DOHH2 (cell line): Measurements from ENCODE around the gene FGGY.

Experiments used
- H3F3A ChIP-seq: fragments of 200-600 bp; sonication (generic), shearing (Covaris generic); 2 replicates; pipeline ENCODE4 v1.6.0; 2016; ENCODE audit warnings: antibody characterized with exemption, mild to moderate bottlenecking; ENCODE audit not compliant: control insufficient read depth, insufficient read depth
- H3K27ac ChIP-seq: fragments of 200-600 bp; sonication (generic); 2 replicates; pipeline ENCODE4 v1.5.1; 2014; ENCODE audit warnings: low read depth, mild to moderate bottlenecking, low read length, moderate library complexity
- H3K27me3 ChIP-seq: fragments of 200-600 bp; sonication (generic); 2 replicates; pipeline ENCODE4 v1.6.1; 2014; ENCODE audit warnings: mild to moderate bottlenecking, low read length, mixed read lengths; ENCODE audit not compliant: control insufficient read depth
- H3K36me3 ChIP-seq: fragments of 200-600 bp; sonication (generic); 2 replicates; pipeline ENCODE4 v1.6.1; 2014; ENCODE audit warnings: mild to moderate bottlenecking, low read length, moderate library complexity, mixed read lengths; ENCODE audit not compliant: control insufficient read depth
- H3K4me1 ChIP-seq: fragments of 200-600 bp; sonication (generic); 2 replicates; pipeline ENCODE4 v1.6.1; 2014; ENCODE audit warnings: mild to moderate bottlenecking, low read length, mixed read lengths; ENCODE audit not compliant: control insufficient read depth
- H3K4me2 ChIP-seq: fragments of 200-600 bp; sonication (generic); 2 replicates; pipeline ENCODE4 v1.6.0; 2014; ENCODE audit warnings: mild to moderate bottlenecking, low read length, moderate library complexity
- H3K4me3 ChIP-seq: fragments of 200-600 bp; sonication (generic); 2 replicates; pipeline ENCODE4 v1.5.1; 2014; ENCODE audit warnings: mild to moderate bottlenecking, low read length, mixed read lengths
- H3K79me2 ChIP-seq: fragments of 200-600 bp; sonication (generic); 2 replicates; pipeline ENCODE4 v1.6.1; 2014; ENCODE audit warnings: mild to moderate bottlenecking, low read length, mixed read lengths; ENCODE audit not compliant: control insufficient read depth
- H3K9me2 ChIP-seq: fragments of 200-600 bp; sonication (generic); replicated peaks from 2 replicates; pipeline ENCODE4 v1.6.1; 2014; ENCODE audit warnings: mild to moderate bottlenecking, low read length, mixed read lengths; ENCODE audit not compliant: control insufficient read depth
- H3K9me3 ChIP-seq: fragments of 200-600 bp; sonication (generic); 2 replicates; pipeline ENCODE4 v1.6.1; 2014; ENCODE audit warnings: antibody characterized with exemption, low read length, mixed read lengths; ENCODE audit not compliant: control insufficient read depth, insufficient read depth
- H4K20me1 ChIP-seq: fragments of 200-600 bp; sonication (generic); 2 replicates; pipeline ENCODE4 v1.6.0; 2014; ENCODE audit warnings: low read depth, mild to moderate bottlenecking, antibody characterized with exemption, low read length, moderate library complexity; ENCODE audit not compliant: control insufficient read depth, insufficient read depth
- EZH2phosphoT487 ChIP-seq: fragments of 200-600 bp; sonication (generic); IDR thresholded peaks from 2 replicates; pipeline ENCODE4 v1.6.1; 2017; ENCODE audit warnings: borderline replicate concordance, mild to moderate bottlenecking, antibody characterized with exemption, low read length, moderate library complexity, mixed read lengths
- TF ChIP-seq, protein P1 (sequence below): fragments of 200-600 bp; sonication (generic); IDR thresholded peaks from one replicate; pipeline ENCODE4 v1.5.1; 2014; ENCODE audit warnings: antibody characterized with exemption, mild to moderate bottlenecking, low read depth, low read length; ENCODE audit not compliant: poor library complexity, severe bottlenecking

Gene FGGY

DNA sequence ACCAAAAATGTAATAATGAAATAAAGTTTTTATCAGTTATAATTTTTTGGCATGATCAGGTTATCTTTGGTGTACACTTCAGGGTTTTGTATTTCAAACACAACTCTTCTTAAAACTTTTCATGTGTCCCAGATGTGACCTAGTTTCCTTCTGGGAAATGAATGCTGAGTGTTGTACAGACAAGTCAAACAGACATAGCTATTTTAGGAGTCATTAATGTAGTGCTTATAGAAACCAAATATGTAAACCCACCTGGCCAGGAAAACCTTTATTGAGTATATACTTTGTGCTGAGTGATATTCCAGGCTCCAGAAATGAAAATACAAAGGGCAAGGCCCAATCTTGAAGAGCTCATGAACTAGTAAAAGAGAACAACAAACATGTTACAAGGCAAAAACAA lies 491.9 kb downstream of the FGGY start:
- Histone ChIP-seq H4K20me1 (no peaks in the 10 kb centered on the region), H3K27me3 (no peaks in the 10 kb centered on the region), H3F3A (no peaks in the 10 kb centered on the region), H3K9me3 (no peaks in the 10 kb centered on the region; the same call in 1 of the 2 replicates), H3K9me2 (no peaks in the 10 kb centered on the region), H3K79me2 (no peaks in the 10 kb centered on the region), H3K27ac (no peak overlapping the region), H3K4me1 (no peaks in the 10 kb centered on the region), H3K4me3 (no peak overlapping the region), H3K36me3 (no peaks in the 10 kb centered on the region), H3K4me2 (no peak overlapping the region)
- TF ChIP-seq EZH2phosphoT487 = no peak
- TF ChIP-seq, protein P1, sequence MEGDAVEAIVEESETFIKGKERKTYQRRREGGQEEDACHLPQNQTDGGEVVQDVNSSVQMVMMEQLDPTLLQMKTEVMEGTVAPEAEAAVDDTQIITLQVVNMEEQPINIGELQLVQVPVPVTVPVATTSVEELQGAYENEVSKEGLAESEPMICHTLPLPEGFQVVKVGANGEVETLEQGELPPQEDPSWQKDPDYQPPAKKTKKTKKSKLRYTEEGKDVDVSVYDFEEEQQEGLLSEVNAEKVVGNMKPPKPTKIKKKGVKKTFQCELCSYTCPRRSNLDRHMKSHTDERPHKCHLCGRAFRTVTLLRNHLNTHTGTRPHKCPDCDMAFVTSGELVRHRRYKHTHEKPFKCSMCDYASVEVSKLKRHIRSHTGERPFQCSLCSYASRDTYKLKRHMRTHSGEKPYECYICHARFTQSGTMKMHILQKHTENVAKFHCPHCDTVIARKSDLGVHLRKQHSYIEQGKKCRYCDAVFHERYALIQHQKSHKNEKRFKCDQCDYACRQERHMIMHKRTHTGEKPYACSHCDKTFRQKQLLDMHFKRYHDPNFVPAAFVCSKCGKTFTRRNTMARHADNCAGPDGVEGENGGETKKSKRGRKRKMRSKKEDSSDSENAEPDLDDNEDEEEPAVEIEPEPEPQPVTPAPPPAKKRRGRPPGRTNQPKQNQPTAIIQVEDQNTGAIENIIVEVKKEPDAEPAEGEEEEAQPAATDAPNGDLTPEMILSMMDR = no peak

DNA sequence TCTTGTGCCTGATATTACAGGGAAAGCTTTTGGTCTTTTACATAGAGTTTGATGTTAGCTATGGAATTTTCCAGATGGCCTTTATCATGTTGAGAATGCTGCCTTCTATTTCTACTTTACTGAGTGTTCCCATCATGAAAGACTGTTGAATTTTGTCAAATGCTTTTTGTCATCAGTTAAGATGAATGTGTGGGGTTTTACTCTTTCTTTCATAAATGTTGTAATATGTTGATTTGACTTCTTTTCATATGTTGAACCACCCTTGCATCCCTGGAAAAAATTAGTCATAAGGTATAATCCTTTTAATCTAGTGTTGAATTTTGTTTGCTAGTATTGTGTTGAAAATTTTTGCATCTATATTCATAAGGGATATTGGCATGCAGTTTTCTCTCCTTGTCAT lies 501.7 kb downstream of the FGGY start:
- no peaks in the 10 kb centered on the region for H3F3A ChIP-seq
- no peak overlapping the region for H3K27ac ChIP-seq
- H3K4me2 ChIP-seq = no peak overlapping the region
- H3K4me3 ChIP-seq = no peak overlapping the region
- no peaks in the 10 kb centered on the region for H3K9me3 ChIP-seq
- no peaks in the 10 kb centered on the region for H3K79me2 ChIP-seq
- H3K9me2 ChIP-seq = no peaks in the 10 kb centered on the region
- H3K27me3 ChIP-seq = no peaks in the 10 kb centered on the region
- no peaks in the 10 kb centered on the region for H3K4me1 ChIP-seq
- H3K36me3 ChIP-seq = no peaks in the 10 kb centered on the region
- H4K20me1 ChIP-seq = no peaks in the 10 kb centered on the region
- TF ChIP-seq, protein P1 = no peak
- TF ChIP-seq EZH2phosphoT487 = no peak

DNA sequence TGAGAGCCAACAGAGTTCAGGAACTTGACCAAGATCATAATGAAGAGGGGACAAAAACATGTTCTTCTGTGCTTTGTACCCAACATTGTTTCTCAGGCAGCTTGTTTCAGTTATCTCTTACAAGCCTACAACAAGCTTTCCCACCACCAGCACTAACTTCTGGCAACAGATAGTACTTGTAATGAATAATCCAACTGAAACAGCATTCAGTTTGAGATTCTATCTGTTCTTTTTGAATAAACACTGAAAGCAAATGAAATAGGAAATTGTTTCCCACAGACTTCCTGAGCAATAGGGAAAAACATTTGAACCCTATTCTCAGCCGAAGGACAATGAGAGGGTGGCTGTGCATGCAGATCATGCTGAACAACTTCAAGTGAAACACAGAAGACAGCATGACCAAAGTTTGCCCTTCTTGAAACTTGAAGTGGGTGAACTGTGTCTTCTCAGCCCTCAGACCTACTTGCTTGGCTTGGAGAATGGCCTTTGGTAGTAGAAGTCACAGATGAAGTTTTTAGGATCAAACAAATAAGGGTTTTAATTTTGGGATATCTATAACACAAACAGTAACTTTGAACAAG lies 506.7 kb downstream of the FGGY start:
- H3K79me2 ChIP-seq = no peaks in the 10 kb centered on the region
- H3K9me3 ChIP-seq = no peaks in the 10 kb centered on the region
- no peaks in the 10 kb centered on the region for H3F3A ChIP-seq
- no peaks in the 10 kb centered on the region for H3K9me2 ChIP-seq
- H3K27me3 ChIP-seq = no peaks in the 10 kb centered on the region
- H3K27ac ChIP-seq = no peak overlapping the region
- H3K4me3 ChIP-seq = no peak overlapping the region
- H3K4me2 ChIP-seq = no peak overlapping the region
- no peaks in the 10 kb centered on the region for H4K20me1 ChIP-seq
- TF ChIP-seq, protein P1 = no peak
- TF ChIP-seq EZH2phosphoT487 = no peak
- H3K4me1 ChIP-seq = no peaks in the 10 kb centered on the region
- H3K36me3 ChIP-seq = no peaks in the 10 kb centered on the region

DNA sequence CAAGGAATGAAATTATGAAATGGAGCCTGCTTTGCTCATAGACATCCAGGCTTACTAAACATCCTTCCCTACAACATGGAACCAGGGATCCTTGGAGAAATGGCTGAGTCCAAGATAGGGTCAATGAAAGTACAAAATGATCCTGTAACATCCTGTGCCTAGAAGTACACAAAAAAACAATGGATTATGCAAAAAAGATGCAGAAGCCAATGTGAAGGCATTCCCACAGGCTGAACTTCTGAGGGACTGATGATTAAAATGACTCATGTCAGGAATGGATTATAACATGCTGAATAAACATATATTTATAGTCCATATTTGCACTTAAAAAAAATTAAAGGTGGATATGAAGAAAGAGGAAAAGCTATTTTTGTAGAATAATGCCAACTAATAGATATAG lies 507.4 kb downstream of the FGGY start:
- no peaks in the 10 kb centered on the region for H3K4me1 ChIP-seq
- no peaks in the 10 kb centered on the region for H3K27me3 ChIP-seq
- TF ChIP-seq EZH2phosphoT487 = no peak
- TF ChIP-seq, protein P1 = no peak
- H4K20me1 ChIP-seq = no peaks in the 10 kb centered on the region
- H3K27ac ChIP-seq = no peak overlapping the region
- H3K9me2 ChIP-seq = no peaks in the 10 kb centered on the region
- no peaks in the 10 kb centered on the region for H3K36me3 ChIP-seq
- H3K4me2 ChIP-seq = no peak overlapping the region
- no peaks in the 10 kb centered on the region for H3F3A ChIP-seq
- H3K79me2 ChIP-seq = no peaks in the 10 kb centered on the region
- no peak overlapping the region for H3K4me3 ChIP-seq
- no peaks in the 10 kb centered on the region for H3K9me3 ChIP-seq
